Ecto neural progenitor cell (in vitro differentiated cells): Measurements from ENCODE around the gene RAB40B.
A peak's percentile ranks its signal among the peaks of the same experiment; 100 is the strongest.

Source experiments
- DNase-seq: peaks from one replicate; pipeline ENCODE4 v3.0.0-alpha.2; 2018; ENCODE audit warnings: low spot score

RAB40B gene

DNA sequence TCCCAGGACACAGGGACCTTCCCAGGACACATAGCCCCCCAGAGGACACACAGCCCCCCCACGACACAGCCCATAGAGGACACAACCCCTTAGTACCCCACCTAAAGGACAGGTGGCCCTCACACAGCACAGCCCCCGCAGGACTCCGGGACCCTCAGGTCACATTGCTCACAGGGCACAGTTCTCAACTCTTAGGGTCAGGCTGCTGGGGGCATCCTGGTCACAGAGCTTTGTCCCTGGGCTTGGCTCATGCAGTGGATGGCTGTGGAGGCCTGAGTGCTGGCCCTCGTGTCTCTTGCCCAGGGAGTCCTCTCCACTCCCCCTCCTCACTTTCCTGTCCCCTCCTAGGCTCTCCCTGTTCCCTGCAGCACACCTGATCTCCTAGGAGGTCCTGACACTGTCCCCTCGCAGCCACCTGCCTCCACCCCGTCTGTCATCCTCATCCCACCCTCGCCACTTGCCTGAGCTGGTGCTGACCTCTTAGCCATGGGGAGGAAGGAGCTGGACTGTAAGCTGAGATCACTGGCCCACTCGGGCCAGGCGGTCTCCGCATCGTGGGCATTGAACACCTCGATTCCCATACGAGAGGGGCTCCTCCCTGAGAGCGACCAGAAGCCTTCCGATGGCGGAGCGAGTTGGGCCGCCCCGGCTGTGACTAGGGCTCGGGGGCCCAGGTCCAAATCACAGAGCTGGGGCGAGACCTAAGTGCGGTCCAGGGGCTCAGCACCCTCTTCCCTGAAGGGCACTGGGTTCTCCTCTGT is 48.8 kb downstream of the RAB40B start:
- DNase-seq: peak; percentile 58

GRCh38 chr17:82648742-82649331 is 49.7 kb downstream of the RAB40B start:
- DNase-seq: peak; percentile 88

DNA sequence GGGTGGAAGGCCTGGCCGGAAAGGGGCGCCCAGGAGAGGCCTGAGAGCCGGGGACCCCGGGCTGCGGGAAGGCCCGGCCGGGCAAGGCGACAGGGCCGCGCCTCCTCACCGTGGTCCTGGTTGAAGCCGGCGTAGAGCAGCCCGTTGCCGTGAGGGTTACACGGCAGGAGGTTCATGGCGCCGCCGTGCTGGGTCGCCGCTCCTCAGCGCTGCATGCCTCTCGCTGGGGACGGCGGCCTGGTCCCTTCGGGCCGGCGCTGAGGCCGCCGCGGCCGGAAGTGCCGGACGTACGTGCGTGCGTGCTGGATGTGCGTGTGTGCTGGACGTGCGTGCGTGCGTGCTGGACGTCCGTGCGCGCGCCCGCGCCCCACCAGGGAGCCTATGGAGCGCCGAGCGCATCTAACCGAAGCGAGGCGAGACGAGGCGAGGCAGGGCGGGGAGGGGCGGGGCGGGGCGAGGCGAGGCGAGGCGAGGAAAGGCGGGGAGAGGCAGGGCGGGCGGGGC is 50.3 kb downstream of the RAB40B start, which contains the start of gene WDR45B:
WDR45B (minus strand) TSS at position 280 of the 504 bp plus-strand sequence; CDS start at position 176, 104 bp downstream.
- DNase-seq: peak; percentile 99

DNA sequence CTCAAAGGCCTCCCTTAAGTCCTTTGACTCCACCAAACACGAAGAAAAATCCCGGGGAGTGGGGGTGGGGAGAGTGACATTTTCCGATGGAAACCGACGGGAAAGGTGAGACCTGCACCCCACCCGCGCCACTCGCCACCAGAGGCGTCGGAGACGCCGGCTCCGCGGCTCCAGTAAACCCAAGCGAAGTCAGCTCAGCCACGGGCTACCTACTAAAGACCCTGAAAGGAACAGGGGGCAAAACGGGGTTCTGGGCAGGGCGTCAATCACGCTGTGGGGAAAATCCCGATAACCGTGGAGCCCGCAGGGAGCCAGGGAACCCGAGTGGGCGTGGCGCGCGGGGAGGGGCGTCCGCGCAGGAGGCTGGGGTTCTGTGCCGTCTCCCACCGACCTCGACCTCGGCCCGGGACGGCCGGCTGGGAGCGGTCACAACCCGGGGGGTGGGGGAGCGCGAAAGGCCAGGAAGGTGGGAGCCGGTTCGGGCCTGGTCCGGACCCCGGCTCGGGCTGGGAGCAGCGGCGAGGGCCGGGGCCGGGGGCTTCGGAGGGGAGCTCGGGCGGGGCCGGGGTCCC is 50.8 kb downstream of the RAB40B start:
- DNase-seq: peak; percentile 74

DNA sequence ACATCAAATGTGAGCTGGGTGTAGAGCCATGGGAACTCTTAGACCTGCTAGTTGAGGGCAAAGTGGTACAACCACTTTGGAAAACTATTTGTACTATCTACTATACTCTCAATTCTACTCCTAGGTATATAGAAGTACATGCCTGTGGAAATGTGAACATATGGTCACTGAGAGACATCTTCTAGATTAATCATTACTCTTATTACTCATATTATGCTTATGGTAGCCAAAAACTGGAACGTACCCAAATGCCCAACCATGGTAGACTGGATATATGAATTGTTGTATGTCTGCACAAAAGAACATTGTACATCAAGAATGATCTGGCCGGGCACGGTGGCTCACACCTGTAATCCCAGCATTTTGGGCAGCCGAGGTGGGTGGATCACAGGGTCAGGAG is 53.0 kb downstream of the RAB40B start:
- no peak for DNase-seq

GRCh38 chr17:82644148-82644547 is 54.4 kb downstream of the RAB40B start:
- DNase-seq: peak; percentile 37

DNA sequence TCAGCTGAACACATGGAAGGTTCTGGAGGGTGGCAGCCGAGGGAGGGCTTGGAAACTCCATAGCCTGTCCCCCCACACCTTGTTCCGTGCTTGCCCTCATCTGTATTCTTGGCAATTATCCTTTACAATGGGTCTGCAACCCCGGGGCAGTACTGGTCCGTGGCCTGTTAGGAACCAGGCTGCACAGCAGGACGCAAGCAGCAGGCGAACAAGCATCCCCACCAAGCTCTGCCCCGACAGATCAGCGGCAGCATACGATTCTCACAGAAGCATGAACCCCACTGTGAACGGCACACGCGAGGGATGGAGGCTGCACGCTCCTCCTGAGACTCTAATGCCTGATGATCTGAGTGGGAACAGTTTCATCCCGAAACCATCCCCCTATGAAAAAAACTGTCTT is 56.5 kb downstream of the RAB40B start:
- DNase-seq: peak; percentile 36

- DNase-seq: no peak
Measured at GRCh38 chr17:82640036-82640435, 58.5 kb downstream of the RAB40B start.

DNA sequence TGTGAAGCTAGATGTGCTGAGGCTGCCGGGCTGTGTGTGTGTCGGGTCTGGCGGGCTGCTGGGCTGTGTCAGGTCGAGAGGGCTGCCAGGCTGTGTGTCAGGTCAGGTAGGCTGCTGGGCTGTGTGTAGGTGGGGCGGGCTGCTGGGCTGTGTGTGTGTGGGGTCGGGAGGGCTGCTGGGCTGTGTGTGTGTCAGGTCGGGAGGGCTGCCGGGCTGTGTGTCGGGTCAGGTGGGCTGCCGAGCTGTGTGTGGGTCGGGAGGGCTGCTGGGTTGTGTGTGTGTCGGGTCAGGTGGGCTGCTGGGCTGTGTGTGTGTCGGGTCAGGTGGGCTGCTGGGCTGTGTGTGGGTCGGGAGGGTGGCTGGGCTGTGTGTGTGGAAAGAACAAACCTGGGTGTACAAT is 58.9 kb downstream of the RAB40B start:
- DNase-seq: peak; percentile 46

- no peak for DNase-seq
Measured at GRCh38 chr17:82638183-82638773, 60.2 kb downstream of the RAB40B start.

DNA sequence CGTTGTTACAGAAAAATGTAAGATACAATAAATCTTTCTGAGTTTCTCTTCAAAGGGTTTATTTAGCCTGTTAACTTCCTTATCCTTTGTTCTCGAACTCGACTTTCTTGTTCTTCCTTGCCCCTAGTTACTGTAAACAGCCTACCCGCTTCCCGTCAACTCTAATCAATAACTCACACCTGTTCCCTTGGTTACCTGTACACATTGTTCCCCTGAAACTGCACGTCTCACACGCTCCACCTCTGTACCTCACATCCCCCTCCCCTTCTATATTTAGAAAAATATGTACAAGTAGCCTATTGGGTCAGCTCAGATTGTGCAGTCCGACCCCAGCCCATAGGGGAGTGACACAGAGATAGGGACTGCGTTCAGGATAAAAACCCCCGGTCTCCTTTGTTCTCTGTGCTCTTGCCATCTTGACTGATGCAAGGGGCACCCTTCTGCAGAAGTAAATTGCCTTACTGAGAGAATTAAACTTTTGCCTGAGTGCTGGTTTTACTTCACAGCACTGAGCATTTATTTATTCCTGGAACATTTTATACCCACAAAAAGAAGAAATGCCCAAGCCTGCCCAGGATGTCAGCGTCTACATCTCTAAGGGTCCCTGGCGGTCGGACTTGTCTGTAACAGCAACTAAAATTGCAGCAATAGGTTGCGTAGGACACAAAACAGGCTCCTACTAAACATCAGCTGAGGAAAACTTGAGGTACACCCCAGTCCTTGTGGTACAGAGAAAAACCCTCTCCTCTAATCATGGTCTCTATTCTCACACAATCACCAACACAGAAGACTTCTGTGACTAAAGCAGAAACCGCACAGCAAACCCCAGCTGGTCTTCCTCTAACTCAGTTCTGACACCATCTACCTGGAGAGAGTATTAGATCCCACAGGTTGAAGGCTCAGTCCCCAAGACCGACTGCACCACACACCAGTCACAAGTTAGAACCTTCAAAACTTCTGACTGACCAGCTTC is 61.6 kb downstream of the RAB40B start:
- DNase-seq: peak; percentile 44

DNA sequence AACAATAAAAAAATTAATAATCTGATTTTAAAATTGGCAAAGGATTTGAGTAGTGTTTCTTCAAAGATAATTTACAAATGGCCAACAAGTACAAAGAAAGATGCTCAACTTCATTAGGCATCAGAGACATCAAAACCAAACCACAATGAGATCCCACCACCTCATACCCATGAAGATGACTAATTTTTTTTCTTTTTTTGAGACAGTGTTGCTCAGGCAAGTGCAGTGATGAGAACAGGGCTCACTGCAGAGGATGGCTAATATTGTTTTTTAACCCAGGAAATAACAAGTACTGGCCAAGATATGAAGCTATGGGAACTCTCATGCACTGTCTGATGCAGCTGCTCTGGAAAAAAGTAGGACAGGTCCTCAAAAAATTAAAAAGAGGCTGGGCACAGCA is 65.2 kb downstream of the RAB40B start:
- DNase-seq: no peak

DNA sequence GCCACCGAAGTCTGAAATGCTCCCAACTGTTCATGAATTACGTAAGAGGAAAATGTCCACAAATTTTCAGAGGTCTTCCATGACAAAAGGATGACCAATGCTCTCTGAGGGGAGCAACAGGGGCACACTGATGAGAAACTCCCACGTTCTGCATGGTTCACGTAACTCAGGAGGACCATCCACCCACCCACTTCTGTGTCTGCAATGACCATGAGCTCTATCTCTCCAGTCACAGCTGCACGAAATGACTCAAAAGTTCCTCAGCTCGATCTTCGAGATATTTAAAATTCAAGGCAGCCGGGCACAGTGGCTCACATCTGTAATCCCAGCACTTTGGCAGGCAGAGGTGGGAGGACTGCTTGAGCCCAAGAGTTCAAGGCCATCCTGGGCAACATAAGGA is 66.0 kb downstream of the RAB40B start:
- DNase-seq: no peak

DNA sequence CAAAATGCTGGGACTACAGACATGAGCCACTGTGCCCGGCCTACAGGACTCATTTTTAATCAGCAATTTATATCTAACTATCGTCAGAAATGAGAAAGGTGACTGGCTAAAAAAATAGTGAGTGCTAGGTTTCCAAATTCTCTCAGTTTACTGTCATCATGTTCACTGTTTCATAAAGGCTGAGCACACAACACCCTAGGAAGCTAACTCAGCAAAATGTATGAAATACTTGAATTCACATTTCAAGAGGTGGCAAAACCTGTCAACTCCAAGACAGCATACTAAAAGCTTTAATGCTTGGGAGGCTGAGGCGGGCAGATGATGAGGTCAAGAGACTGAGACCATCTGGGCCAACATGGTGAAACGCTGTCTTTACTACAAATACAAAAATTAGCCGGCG is 67.0 kb downstream of the RAB40B start:
- DNase-seq: no peak

GRCh38 chr17:82630212-82630611 is 68.3 kb downstream of the RAB40B start:
- DNase-seq: no peak

DNA sequence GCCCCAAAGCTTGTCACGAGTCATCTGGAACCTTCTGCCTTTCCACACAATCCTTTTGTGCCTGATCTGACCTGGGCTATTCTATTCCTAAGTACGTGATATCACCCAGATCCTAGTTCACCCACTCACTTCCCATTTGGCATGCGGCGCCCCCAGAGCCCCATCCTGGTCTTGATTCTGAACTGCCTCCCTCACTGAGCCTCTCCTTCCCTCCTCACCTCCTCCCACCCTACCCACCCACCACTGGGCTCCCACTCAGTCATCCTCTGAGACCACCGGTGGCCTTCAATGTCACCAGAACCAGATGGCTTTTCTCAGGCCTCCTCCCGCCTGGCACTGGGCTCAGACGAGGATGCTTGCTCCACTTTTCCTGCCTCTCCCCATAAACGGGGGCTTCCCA is 68.8 kb downstream of the RAB40B start:
- DNase-seq: no peak

DNA sequence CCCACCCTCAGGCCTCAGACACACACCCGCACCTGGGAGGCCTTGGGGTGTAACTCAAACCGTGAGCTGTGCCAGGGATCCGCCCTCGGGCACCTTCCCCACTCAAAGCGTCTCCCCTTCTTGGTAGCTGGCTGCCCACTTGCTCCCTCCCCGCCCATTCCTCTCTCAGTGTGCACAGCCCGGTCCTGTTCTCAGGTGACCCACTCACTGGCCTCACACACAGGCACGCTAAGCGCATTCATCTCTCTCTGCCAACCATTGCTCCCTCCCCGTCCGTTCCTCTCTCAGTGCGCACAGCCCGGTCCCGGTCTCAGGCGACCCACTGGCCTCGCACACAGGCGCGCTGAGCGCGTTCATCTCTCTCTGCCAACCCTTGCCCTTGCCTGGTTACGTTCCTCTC is 71.1 kb downstream of the RAB40B start:
- no peak for DNase-seq

GRCh38 chr17:82623707-82624106 is 74.8 kb downstream of the RAB40B start:
- DNase-seq: no peak

DNA sequence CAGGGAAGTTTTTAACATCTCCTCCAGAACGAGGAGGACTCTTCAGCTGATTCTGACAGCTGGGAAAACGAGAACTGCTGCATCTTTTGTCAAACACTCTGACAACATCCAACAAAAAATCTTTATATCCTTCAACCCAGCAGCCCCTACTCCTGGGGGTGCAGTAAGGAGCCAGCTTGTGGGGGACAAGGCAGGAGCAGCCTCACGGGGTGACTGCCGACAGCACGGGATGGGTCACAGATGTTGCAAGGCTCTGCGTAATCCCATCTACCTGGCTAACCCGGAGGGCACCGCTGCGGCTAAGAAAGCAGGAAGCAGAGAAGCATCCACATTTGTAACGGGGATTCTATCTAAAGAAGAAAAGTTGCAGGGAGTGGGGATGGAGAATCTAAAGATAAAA is 78.9 kb downstream of the RAB40B start:
- no peak for DNase-seq

DNA sequence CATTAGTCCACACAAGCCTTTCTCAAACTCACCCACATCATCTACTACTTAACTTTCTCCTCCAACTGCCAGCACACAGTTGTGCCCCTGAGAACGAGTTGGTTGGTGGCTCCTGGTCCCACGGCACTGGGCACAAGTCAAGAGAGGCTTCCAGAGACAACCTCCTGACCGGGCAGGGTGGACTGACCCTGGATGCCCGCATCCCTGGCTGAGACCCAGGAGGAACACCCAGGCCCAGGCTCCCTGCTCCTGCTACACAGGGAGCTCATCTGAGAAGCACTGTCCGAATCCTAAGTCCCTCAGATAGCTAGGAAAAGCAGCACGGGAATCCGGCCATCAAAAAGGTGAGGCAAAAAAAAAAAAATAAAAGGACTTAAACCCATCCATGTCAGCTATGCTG is 79.3 kb downstream of the RAB40B start:
- no peak for DNase-seq

GRCh38 chr17:82616021-82616711 is 82.3 kb downstream of the RAB40B start:
- DNase-seq: peak; percentile 38
